Thymus (tissue), 11 donors: ENCODE data around the gene PRELID3B. TPM values are rescaled to one million over a fixed set of nuclear protein-coding genes. Genes with fewer than 3 reads are reported as not detected.

Experiments used
- DNase-seq, 9 donors: peaks; one replicate each; pipeline ENCODE4 v3.0.0-alpha.2; 2013; ENCODE audit warnings: low spot score in 9 of 9, low read depth in 6 of 9, missing footprints in 1 of 9
- H3K27ac ChIP-seq, 2 donors: one replicate each; pipeline ENCODE4 v1.5.1; 2013; ENCODE audit warnings: control low read depth in 1 of 2, low read depth in 1 of 2, low read length in 1 of 2, mild to moderate bottlenecking in 1 of 2, moderate library complexity in 1 of 2
- H3K27me3 ChIP-seq, 2 donors: one replicate each; pipeline ENCODE4 v1.5.1; 2013; ENCODE audit warnings: low read length in 1 of 2; ENCODE audit not compliant: control insufficient read depth in 2 of 2, insufficient read depth in 1 of 2
- H3K36me3 ChIP-seq, 2 donors: one replicate each; pipeline ENCODE4 v1.5.1; 2013; ENCODE audit warnings: low read length in 1 of 2, mild to moderate bottlenecking in 1 of 2, moderate library complexity in 1 of 2; ENCODE audit not compliant: control insufficient read depth in 2 of 2, insufficient read depth in 2 of 2
- H3K4me1 ChIP-seq, 2 donors: one replicate each; pipeline ENCODE4 v1.5.1; 2013; ENCODE audit warnings: low read length in 2 of 2; ENCODE audit not compliant: control insufficient read depth in 2 of 2, insufficient read depth in 2 of 2
- H3K4me3 ChIP-seq, 2 donors: one replicate each; pipeline ENCODE4 v1.5.1; 2013; ENCODE audit warnings: low read length in 2 of 2, control low read depth in 1 of 2, mild to moderate bottlenecking in 1 of 2
- H3K9me3 ChIP-seq, 2 donors: one replicate each; pipeline ENCODE4 v1.5.1; 2013; ENCODE audit warnings: low read length in 1 of 2, mild to moderate bottlenecking in 1 of 2; ENCODE audit not compliant: control insufficient read depth in 2 of 2, insufficient read depth in 1 of 2
- WGBS: extraction: QIAGEN DNeasy Blood & Tissue Kit; methylation state at CpG from one replicate; pipeline ENCODE4 v1.1.7; 2013; 5-methylcytosine and 5-hydroxymethylcytosine counted together
- polyA plus RNA-seq: library from polyadenylated mRNA; stranded (reverse); fragments of 200-250 nt; gene quantifications from one replicate; pipeline ENCODE4 v1.2.3, GENCODE V29; 2013
- total RNA-seq: library from RNA; stranded (reverse); fragments of 120-200 nt; gene quantifications from one replicate; pipeline ENCODE4 v1.2.4, GENCODE V29; 2013
- donor health status: healthy.

The PRELID3B gene
- total and polyA plus RNA-seq, 2 donors, result 33.4 to 61.9 TPM

DNA sequence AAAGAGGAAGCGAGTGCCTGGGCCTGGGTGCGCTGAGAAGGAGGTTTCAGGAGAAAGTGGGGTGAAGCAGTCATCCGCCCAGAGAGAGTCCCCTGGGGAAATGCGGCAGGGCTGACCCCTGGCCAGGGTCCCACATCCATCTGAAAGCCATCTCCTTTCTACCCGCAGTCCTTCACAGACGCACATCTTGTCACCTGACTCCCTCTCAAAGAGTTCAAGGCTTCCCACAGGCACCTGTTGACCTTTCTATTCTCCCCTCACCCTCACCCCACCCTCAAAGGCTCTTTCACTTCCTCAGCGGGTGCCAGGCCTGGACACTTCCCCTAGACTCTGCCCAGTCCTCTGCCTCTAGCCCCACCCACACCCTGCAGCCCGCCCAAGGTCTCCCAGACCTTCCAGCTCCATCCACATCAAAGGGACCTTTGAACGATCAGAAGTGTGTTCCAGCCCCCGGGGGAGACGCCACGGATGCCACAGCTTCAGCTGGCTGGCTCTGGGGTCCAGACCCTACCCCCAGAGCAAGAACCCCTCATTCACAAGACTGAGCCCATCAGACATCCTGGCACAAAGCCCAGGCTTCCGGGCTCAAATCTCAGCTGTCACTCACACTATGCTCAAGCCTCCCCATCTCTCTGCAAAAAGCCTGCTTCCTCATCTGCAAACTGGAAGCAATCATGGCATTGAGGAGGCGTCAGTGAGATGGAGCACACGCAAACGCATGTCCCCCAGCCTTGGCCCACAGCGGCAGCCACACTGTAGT is 37.6 kb downstream of the PRELID3B start:
- 8% methylated on average over 17 of the region's 17 CpGs for WGBS
- Histone ChIP-seq H3K9me3 (no peaks in the 10 kb centered on the region), H3K27me3 (peaks cover 23 to 57% of the 10 kb centered on the region in 2 donors), H3K36me3 (no peaks in the 10 kb centered on the region), H3K4me1 (peaks cover 18 to 21% of the 10 kb centered on the region in 2 donors), H3K4me3 (no peak overlapping the region), H3K27ac (peak overlapping the region; percentile 26 to 36)
- DNase-seq, result peak in 2 of 9 donors; percentile 32 to 61

DNA sequence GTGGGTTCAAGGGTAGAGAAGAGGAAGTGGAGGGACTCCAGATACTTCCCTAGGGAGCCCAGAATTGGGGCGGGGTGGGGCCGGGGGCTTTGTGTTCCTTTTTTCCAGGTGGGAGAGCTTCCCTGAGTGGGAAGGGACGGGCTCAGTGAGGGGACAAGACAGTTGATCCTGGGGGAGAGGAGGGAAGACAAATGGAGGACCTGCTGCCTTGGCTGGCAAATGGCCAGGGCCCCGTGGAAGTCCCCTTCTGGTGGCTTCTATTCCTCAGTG is 38.2 kb downstream of the PRELID3B start:
- WGBS, result 19% methylated on average over 4 of the region's 4 CpGs
- Histone ChIP-seq H3K27me3 (peaks cover 21 to 57% of the 10 kb centered on the region in 2 donors), H3K27ac (peak overlapping the region in 1 of 2 donors; percentile 0), H3K36me3 (no peaks in the 10 kb centered on the region), H3K4me1 (peaks cover 18 to 21% of the 10 kb centered on the region in 2 donors), H3K9me3 (no peaks in the 10 kb centered on the region), H3K4me3 (no peak overlapping the region)
- no peak for DNase-seq

DNA sequence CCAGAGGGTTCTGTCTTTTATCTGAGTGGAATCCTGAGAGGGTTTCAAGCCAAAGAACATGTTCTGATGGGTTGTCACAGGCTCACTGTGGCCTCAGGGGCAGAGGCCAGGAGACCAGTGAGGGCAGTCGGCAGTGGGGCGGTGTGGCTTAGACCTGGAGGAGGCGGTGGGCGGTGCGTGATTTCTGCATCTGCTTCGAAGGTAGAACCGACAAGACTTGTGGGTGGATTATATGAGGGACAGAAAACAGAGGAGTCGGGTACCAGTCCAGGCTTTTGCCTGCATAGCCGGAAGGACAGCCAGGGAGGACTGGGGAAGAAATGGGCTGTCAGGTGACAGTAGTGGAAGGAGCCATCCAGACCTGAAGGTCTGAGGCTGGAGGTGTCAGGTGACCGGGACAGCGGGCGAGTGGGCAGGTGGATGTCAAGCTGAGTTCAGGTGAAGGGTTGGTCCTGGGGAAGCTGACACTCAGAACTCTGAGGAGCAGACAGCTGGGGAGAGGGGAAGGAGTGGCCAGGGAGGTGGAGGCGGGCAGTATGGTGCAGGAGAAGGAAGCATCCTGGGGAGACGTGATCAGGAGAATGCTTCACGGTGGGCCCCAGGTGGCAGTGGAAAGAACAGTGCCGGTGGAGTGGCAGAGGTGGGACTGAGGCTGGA is 38.6 kb downstream of the PRELID3B start:
- no peak for DNase-seq
- H3K9me3 ChIP-seq, result no peaks in the 10 kb centered on the region
- WGBS, result 76% methylated on average over 16 of the region's 16 CpGs
- H3K27me3 ChIP-seq, result peaks cover 18 to 55% of the 10 kb centered on the region in 2 donors
- H3K4me1 ChIP-seq, result peaks cover 18 to 21% of the 10 kb centered on the region in 2 donors
- H3K36me3 ChIP-seq, result no peaks in the 10 kb centered on the region
- no peak overlapping the region for H3K27ac ChIP-seq
- H3K4me3 ChIP-seq, result no peak overlapping the region

DNA sequence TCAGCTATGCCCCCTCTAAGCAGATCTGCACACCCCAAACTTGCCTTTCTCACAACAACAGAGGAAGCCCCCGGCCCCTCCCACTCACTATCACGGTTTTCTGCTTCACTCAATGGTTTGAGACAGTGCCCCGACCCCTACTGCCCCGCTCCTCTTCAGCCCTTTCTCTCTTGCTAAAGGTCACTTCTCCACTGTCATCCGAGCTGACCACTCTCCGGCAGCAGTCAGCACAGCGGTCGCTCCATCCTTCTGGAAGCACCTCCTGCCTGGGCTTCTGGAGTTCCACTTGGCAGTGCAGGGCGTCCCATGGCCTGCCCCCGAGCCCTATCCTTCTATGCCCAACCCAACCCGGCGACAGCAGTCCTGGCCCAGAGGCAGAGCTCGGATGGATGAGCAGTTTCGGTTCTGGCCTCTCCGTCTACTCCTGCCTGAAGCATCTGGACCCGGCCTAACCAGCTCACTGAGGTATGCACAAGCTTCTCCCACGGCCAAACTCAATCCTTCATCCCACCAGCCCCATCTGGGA is 39.6 kb downstream of the PRELID3B start:
- Histone ChIP-seq H3K4me3 (no peak overlapping the region), H3K36me3 (no peaks in the 10 kb centered on the region), H3K27ac (no peak overlapping the region), H3K4me1 (peaks cover 18 to 21% of the 10 kb centered on the region in 2 donors), H3K9me3 (no peaks in the 10 kb centered on the region), H3K27me3 (peaks cover 12 to 45% of the 10 kb centered on the region in 2 donors)
- no peak for DNase-seq
- WGBS, result 93% methylated on average over 17 of the region's 17 CpGs

DNA sequence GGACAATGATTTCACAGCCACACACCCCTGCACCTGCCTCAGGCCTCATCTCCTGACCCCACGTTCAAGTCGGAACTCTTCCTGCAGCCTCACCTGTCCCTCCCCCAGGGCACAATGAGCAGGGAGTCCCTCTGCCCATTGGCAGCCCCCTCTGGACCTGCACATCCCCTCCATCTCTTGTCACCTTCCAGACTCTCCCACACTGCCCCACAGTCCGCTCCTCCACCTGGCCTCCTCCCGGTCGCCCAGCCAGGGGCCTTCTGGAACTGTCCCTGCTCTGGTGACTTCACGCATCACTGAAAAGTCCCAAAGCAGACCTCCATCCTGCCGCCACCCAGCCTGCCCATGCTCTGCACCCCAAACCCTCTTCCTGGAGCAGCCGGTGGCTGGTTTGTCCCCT is 40.2 kb downstream of the PRELID3B start:
- H3K36me3 ChIP-seq, result peaks cover 4% of the 10 kb centered on the region in 2 donors
- DNase-seq, result no peak
- no peaks in the 10 kb centered on the region for H3K9me3 ChIP-seq
- no peak overlapping the region for H3K4me3 ChIP-seq
- peaks cover 9 to 40% of the 10 kb centered on the region in 2 donors for H3K27me3 ChIP-seq
- H3K4me1 ChIP-seq, result peaks cover 17 to 21% of the 10 kb centered on the region in 2 donors
- WGBS, result 95% methylated on average over 8 of the region's 8 CpGs
- no peak overlapping the region for H3K27ac ChIP-seq

DNA sequence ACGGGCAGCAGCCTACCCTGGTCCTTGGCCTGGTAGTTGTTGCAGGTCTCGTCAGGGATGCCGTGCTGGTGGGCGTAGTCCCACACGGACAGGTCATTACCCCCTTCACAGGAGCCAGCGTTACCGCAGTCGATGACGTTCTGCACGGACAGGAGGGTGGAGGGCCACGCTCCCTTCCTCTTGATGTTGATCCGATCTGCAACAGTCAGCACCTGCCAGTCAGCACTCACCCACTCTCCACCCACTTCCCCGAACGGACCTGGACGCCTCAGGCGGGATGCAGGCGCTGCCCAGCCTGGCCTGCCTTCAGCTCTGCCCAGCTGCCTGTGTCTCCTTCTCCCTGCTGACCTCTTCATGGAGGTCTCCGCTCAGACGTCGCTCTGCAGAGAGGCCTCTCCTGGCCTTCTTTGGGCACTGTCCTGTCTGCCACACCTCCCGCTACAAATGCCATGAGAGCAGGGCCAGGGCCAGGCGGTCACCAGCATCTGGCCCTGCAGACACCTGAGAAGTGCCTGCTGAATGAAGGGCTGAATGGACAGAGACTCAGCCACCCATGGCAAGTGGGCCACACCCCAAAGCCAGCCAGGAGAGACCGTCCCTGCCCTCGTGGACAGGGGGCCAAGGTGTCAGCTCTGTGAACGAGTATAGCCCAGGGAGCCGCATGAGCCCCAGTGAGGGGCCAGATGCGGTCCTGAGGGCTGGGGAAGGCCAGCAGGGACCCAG is 41.0 kb downstream of the PRELID3B start:
- Histone ChIP-seq H3K4me1 (peaks cover 14 to 20% of the 10 kb centered on the region in 2 donors), H3K27ac (no peak overlapping the region), H3K9me3 (no peaks in the 10 kb centered on the region), H3K36me3 (peaks cover 7 to 10% of the 10 kb centered on the region in 2 donors), H3K4me3 (no peak overlapping the region), H3K27me3 (peaks cover 7 to 35% of the 10 kb centered on the region in 2 donors)
- no peak for DNase-seq
- WGBS, result 96% methylated on average over 27 of the region's 27 CpGs

DNA sequence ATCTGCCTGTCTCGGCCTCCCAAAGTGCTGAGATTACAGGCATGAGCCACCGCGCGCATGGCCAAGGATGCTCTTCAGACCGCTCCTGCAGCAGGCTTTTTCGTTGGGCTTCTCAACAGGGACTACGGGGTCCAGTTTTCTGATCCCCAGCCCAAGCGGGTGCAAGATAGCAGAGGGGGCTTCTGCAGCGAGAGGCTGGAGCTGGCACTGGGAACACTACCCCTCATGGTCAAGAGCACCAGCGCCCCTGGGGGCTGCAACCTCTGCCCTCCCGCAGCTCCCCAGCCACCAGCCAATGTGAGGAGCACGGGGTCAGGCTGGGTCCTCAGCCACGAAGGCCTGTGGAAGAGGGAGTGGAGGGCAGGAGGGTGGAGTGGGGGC is 41.5 kb downstream of the PRELID3B start:
- WGBS, result 93% methylated on average over 13 of the region's 13 CpGs
- DNase-seq, result no peak
- H3K9me3 ChIP-seq, result no peaks in the 10 kb centered on the region
- H3K4me3 ChIP-seq, result no peak overlapping the region
- H3K4me1 ChIP-seq, result peaks cover 10 to 17% of the 10 kb centered on the region in 2 donors
- peaks cover 12 to 15% of the 10 kb centered on the region in 2 donors for H3K36me3 ChIP-seq
- H3K27ac ChIP-seq, result no peak overlapping the region
- peaks cover 2 to 29% of the 10 kb centered on the region in 2 donors for H3K27me3 ChIP-seq

DNA sequence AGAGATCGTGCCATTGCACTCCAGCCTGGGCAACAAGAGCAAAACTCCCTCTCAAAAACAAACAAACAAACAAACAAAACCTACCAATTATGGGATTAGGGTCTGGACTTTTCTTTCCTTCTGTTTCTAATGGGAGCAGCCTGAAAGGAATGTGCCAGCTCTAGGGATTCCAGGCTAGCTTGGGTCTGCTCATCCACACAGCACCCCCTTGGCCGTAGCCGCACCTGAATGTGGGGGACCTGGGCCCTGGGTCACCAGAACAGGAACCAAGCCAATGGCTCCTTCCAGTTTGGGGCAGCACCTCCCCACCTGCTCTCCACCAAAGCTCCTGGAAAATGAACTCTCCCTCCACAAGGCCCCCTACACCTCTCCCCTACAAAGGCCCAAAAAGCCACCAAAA is 42.3 kb downstream of the PRELID3B start:
- peaks cover 0 to 22% of the 10 kb centered on the region in 2 donors for H3K27me3 ChIP-seq
- DNase-seq, result no peak
- H3K9me3 ChIP-seq, result no peaks in the 10 kb centered on the region
- peaks cover 9 to 14% of the 10 kb centered on the region in 2 donors for H3K4me1 ChIP-seq
- H3K4me3 ChIP-seq, result no peak overlapping the region
- WGBS, result 65% methylated on average over 3 of the region's 3 CpGs
- no peak overlapping the region for H3K27ac ChIP-seq
- peaks cover 18 to 22% of the 10 kb centered on the region in 2 donors for H3K36me3 ChIP-seq

DNA sequence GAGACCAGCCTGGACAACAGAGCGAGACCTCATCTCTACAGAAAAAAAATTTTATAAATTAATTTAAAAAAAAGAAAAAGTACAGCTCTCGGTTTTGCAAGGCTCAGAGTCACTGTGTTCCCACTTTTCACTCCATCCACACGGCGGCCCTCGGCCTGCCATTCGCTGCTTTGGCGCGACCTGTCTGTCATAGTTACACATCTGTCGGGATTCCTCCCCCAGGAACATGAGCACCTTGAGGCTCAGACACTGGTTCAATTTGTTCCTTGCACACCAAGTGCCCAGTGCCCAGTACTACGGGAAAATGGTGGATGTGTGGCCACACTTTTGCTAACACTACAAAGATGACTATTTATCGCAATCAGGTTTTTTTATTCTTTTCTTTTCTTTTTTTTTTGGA is 43.9 kb downstream of the PRELID3B start:
- Histone ChIP-seq H3K4me3 (no peak overlapping the region), H3K9me3 (no peaks in the 10 kb centered on the region), H3K27me3 (peaks cover 0 to 5% of the 10 kb centered on the region in 2 donors), H3K36me3 (peaks cover 32 to 35% of the 10 kb centered on the region in 2 donors), H3K27ac (no peak overlapping the region), H3K4me1 (no peaks in the 10 kb centered on the region)
- WGBS, result 94% methylated on average over 11 of the region's 11 CpGs
- DNase-seq, result no peak
